ENCODE results near the gene DMXL2. TPM values are rescaled to one million over a fixed set of nuclear protein-coding genes. Genes with fewer than 3 reads are reported as not detected.

The DMXL2 gene
- total RNA-seq, 1 donor from 2014 or later = 8.6 TPM

GRCh38 chr15:51403946-51404695 lies 218.4 kb downstream of the DMXL2 start:
- intact Hi-C loops (cut with DNase I) = no loop called here
- no peak overlapping the region for H3K27ac ChIP-seq
- H3K9me3 ChIP-seq = no peaks in the 10 kb centered on the region
- TF ChIP-seq CTCF (IDR thresholded peaks at IDR 0.05) = no peak
- H3K4me1 ChIP-seq = no peaks in the 10 kb centered on the region
- peaks cover 7 to 9% of the 10 kb centered on the region in 2 donors for H3K36me3 ChIP-seq
- DNase-seq (ENCODE audit: low spot score in 2 of 2) = peak in 1 of 2 donors; percentile 41
- no peaks in the 10 kb centered on the region for H3K27me3 ChIP-seq
- H3K4me3 ChIP-seq = no peak overlapping the region

- intact Hi-C loops (cut with DNase I) = no loop called here
- DNase-seq (ENCODE audit: low spot score in 2 of 2) = peak in 1 of 2 donors; percentile 25
- no peaks in the 10 kb centered on the region for H3K4me1 ChIP-seq
- no peaks in the 10 kb centered on the region for H3K9me3 ChIP-seq
- peak; percentile 21 to 52 (median 46) for TF ChIP-seq CTCF (IDR thresholded peaks at IDR 0.05)
- H3K27ac ChIP-seq = no peak overlapping the region
- peaks cover 9 to 14% of the 10 kb centered on the region in 2 donors for H3K36me3 ChIP-seq
- no peaks in the 10 kb centered on the region for H3K27me3 ChIP-seq
- H3K4me3 ChIP-seq = no peak overlapping the region
Observed at GRCh38 chr15:51403072-51403878, 219.3 kb downstream of the DMXL2 start.

- H3K27ac ChIP-seq = no peak overlapping the region
- H3K36me3 ChIP-seq = peaks cover 9 to 14% of the 10 kb centered on the region in 2 donors
- H3K27me3 ChIP-seq = no peaks in the 10 kb centered on the region
- no peaks in the 10 kb centered on the region for H3K9me3 ChIP-seq
- peak; percentile 28 to 58 (median 38) for TF ChIP-seq CTCF (IDR thresholded peaks at IDR 0.05)
- DNase-seq (ENCODE audit: low spot score in 2 of 2) = peak in 1 of 2 donors; percentile 63
- no peaks in the 10 kb centered on the region for H3K4me1 ChIP-seq
- H3K4me3 ChIP-seq = no peak overlapping the region
- intact Hi-C loops (cut with DNase I) = loop anchor here (2.0 kb wide), 1 partner anchor 15 kb away; no protein-coding TSS in a partner anchor
Observed at GRCh38 chr15:51401872-51402517, 220.6 kb downstream of the DMXL2 start.

GRCh38 chr15:51401051-51401780 lies 221.4 kb downstream of the DMXL2 start:
- Histone ChIP-seq H3K36me3 (peaks cover 9 to 16% of the 10 kb centered on the region in 2 donors), H3K27me3 (no peaks in the 10 kb centered on the region), H3K4me3 (no peak overlapping the region), H3K9me3 (no peaks in the 10 kb centered on the region), H3K4me1 (no peaks in the 10 kb centered on the region), H3K27ac (no peak overlapping the region)
- no peak for TF ChIP-seq CTCF (IDR thresholded peaks at IDR 0.05)
- DNase-seq (ENCODE audit: low spot score in 2 of 2) = peak in 1 of 2 donors; percentile 2
- intact Hi-C loops (cut with DNase I) = loop anchor here (2.0 kb wide), 1 partner anchor 14 kb away; no protein-coding TSS in a partner anchor

- Histone ChIP-seq H3K36me3 (peaks cover 9 to 20% of the 10 kb centered on the region in 2 donors), H3K27ac (no peak overlapping the region), H3K9me3 (no peaks in the 10 kb centered on the region), H3K4me1 (no peaks in the 10 kb centered on the region), H3K27me3 (no peaks in the 10 kb centered on the region), H3K4me3 (no peak overlapping the region)
- intact Hi-C loops (cut with DNase I) = no loop called here
- no peak for TF ChIP-seq CTCF (IDR thresholded peaks at IDR 0.05)
- DNase-seq (ENCODE audit: low spot score in 2 of 2) = no peak
Observed at GRCh38 chr15:51398626-51399025, 223.9 kb downstream of the DMXL2 start.
